PC-9 (cell line): Measurements from ENCODE around the gene CCDC137. TPM values are rescaled to one million over a fixed set of nuclear protein-coding genes. Genes with fewer than 3 reads are reported as not detected.

Experiments
- BruUV-seq: library from RNA; stranded (reverse); fragments of 400-500 nt; replicated peaks from 2 replicates; lab custom pipeline; 2021; lab: Mats Ljungman, UMichigan
- CTCF ChIA-PET: fragments of 300-600 bp; sonication (Branson Sonifier 250); formaldehyde crosslinking; loops from one replicate; lab custom pipeline; 2022; ENCODE audit warnings: antibody characterized with exemption; lab: Charles Lee
- POLR2A ChIA-PET: fragments of 300-600 bp; sonication (Branson Sonifier 250); formaldehyde crosslinking; loops from one replicate; lab custom pipeline; 2022; ENCODE audit warnings: antibody characterized with exemption; ENCODE audit not compliant: unreplicated experiment; lab: Charles Lee
- DNase-seq, 2 experiments: peaks; one replicate each; pipeline versions ENCODE4 v3.0.0 to v3.0.0-alpha.2; 2015 to 2022; ENCODE audit warnings: mixed read lengths in 1 of 2
- H2AFZ ChIP-seq: fragments of 200-600 bp; sonication (generic); 2 replicates; pipeline ENCODE4 v1.8.1; 2017; ENCODE audit warnings: antibody characterized with exemption
- H3F3A ChIP-seq: fragments of 200-600 bp; sonication (generic); 2 replicates; pipeline ENCODE4 v1.8.1; 2017; ENCODE audit warnings: antibody characterized with exemption, mild to moderate bottlenecking, low read depth; ENCODE audit not compliant: insufficient read depth
- H3K27ac ChIP-seq: fragments of 200-600 bp; sonication (generic); 2 replicates; pipeline ENCODE4 v1.6.1; 2016; ENCODE audit warnings: mixed run types
- H3K27me3 ChIP-seq: fragments of 200-600 bp; sonication (generic); 2 replicates; pipeline ENCODE4 v1.6.1; 2016; ENCODE audit warnings: low read depth, mixed run types; ENCODE audit not compliant: insufficient read depth
- H3K36me3 ChIP-seq: fragments of 200-600 bp; sonication (generic); 2 replicates; pipeline ENCODE4 v1.6.1; 2016; ENCODE audit warnings: low read depth, mixed run types
- H3K4me1 ChIP-seq: fragments of 200-600 bp; sonication (generic); replicated peaks from 2 replicates; pipeline ENCODE4 v1.6.1; 2016; ENCODE audit warnings: mixed run types; ENCODE audit not compliant: insufficient read depth
- H3K4me2 ChIP-seq: fragments of 200-600 bp; sonication (generic); 2 replicates; pipeline ENCODE4 v1.6.1; 2017; ENCODE audit warnings: mixed run types
- H3K4me3 ChIP-seq: fragments of 200-600 bp; sonication (generic); 2 replicates; pipeline ENCODE4 v1.6.1; 2016; ENCODE audit warnings: mixed run types
- H3K79me2 ChIP-seq: fragments of 200-600 bp; sonication (generic); 2 replicates; pipeline ENCODE4 v1.6.1; 2017; ENCODE audit warnings: low read depth, mixed run types
- H3K9me2 ChIP-seq: fragments of 200-600 bp; sonication (generic); 2 replicates; pipeline ENCODE4 v1.8.1; 2017; ENCODE audit warnings: mild to moderate bottlenecking; ENCODE audit not compliant: insufficient read depth
- H3K9me3 ChIP-seq: fragments of 200-600 bp; sonication (generic); 2 replicates; pipeline ENCODE4 v1.8.1; 2016; ENCODE audit warnings: low read depth; ENCODE audit not compliant: insufficient read depth
- H4K20me1 ChIP-seq: fragments of 200-600 bp; sonication (generic); 2 replicates; pipeline ENCODE4 v1.8.1; 2017; ENCODE audit not compliant: insufficient read depth
- CTCF ChIP-seq: fragments of 200-600 bp; sonication (generic); conservative IDR thresholded peaks from 2 replicates; pipeline ENCODE4 v1.6.1; 2017; ENCODE audit warnings: mixed run types, antibody characterized with exemption, mild to moderate bottlenecking, moderate library complexity
- EZH2 ChIP-seq: fragments of 200-600 bp; sonication (generic); IDR thresholded peaks from 2 replicates; pipeline ENCODE4 v1.8.0; 2017; ENCODE audit warnings: antibody characterized with exemption, low read depth
- intact Hi-C: fragments of 100-400 bp; cut with micrococcal nuclease; formaldehyde crosslinking; loops from one replicate; pipeline ENCODE4 v1.10.0; 2022; ENCODE audit not compliant: unreplicated experiment
- total RNA-seq: library from RNA; stranded (reverse); gene quantifications from 2 replicates; pipeline ENCODE4 v1.2.3, GENCODE V29; 2021

Gene CCDC137
- total RNA-seq, 1 experiment from 2014 or later = 29.3 TPM

- no peak overlapping the region for H2AFZ ChIP-seq
- BruUV-seq = no TSS peak
- peaks cover under 1% of the 10 kb centered on the region for H4K20me1 ChIP-seq
- H3K79me2 ChIP-seq = peaks cover 32% of the 10 kb centered on the region
- CTCF ChIA-PET = no interaction called here
- no peaks in the 10 kb centered on the region for H3K36me3 ChIP-seq
- intact Hi-C loops = loop anchor here (5.0 kb wide), 2 partner anchors 43 to 342 kb away; partner anchors contain the start of genes CENPX, LRRC45, NPLOC4 and TSPAN10
- no peak overlapping the region for H3K4me2 ChIP-seq
- POLR2A ChIA-PET = no interaction called here
- no peak overlapping the region for H3K27ac ChIP-seq
- H3F3A ChIP-seq = peaks cover 10% of the 10 kb centered on the region; the same call in 1 of the 2 replicates
- H3K27me3 ChIP-seq = no peaks in the 10 kb centered on the region
- no peak for DNase-seq
- no peaks in the 10 kb centered on the region for H3K9me2 ChIP-seq
- TF ChIP-seq CTCF (no peak), EZH2 (no peak)
- peaks cover under 1% of the 10 kb centered on the region; the same call in 1 of the 2 replicates for H3K4me1 ChIP-seq
- H3K4me3 ChIP-seq = no peak overlapping the region
- H3K9me3 ChIP-seq = no peaks in the 10 kb centered on the region
Observed at GRCh38 chr17:81680150-81680549, 13.6 kb downstream of the CCDC137 start.

- TF ChIP-seq EZH2 (no peak), CTCF (no peak)
- no peak overlapping the region for H3K4me2 ChIP-seq
- peaks cover 5% of the 10 kb centered on the region for H3K4me1 ChIP-seq
- DNase-seq = no peak
- CTCF ChIA-PET = no interaction called here
- no peak overlapping the region for H3K4me3 ChIP-seq
- no peak overlapping the region for H3K27ac ChIP-seq
- intact Hi-C loops = loop anchor here (5.0 kb wide), 2 partner anchors 44 to 341 kb away; partner anchors contain the start of genes CENPX, LRRC45, NPLOC4 and TSPAN10
- H3F3A ChIP-seq = peaks cover 11% of the 10 kb centered on the region; the same call in 1 of the 2 replicates
- POLR2A ChIA-PET = interaction anchor here (0.5 kb wide), 1 partner anchor 44 kb away, joined by 7 read pairs; no protein-coding TSS in a partner anchor
- H3K79me2 ChIP-seq = peaks cover 47% of the 10 kb centered on the region
- H3K36me3 ChIP-seq = no peaks in the 10 kb centered on the region
- peaks cover 13% of the 10 kb centered on the region for H4K20me1 ChIP-seq
- no peaks in the 10 kb centered on the region for H3K9me3 ChIP-seq
- no peaks in the 10 kb centered on the region for H3K27me3 ChIP-seq
- H3K9me2 ChIP-seq = no peaks in the 10 kb centered on the region
- no peak overlapping the region for H2AFZ ChIP-seq
- BruUV-seq = no TSS peak
Observed at GRCh38 chr17:81681672-81682071, 15.1 kb downstream of the CCDC137 start.

- Histone ChIP-seq H2AFZ (no peak overlapping the region), H3F3A (peaks cover 11% of the 10 kb centered on the region; the same call in 1 of the 2 replicates), H4K20me1 (peaks cover 13% of the 10 kb centered on the region), H3K79me2 (peaks cover 55% of the 10 kb centered on the region), H3K4me3 (peak overlapping the region; percentile 93), H3K4me2 (peak overlapping the region; percentile 84), H3K9me2 (no peaks in the 10 kb centered on the region), H3K4me1 (peaks cover 5% of the 10 kb centered on the region), H3K27me3 (no peaks in the 10 kb centered on the region), H3K9me3 (no peaks in the 10 kb centered on the region), H3K27ac (no peak overlapping the region), H3K36me3 (no peaks in the 10 kb centered on the region)
- no peak for DNase-seq
- ChIA-PET CTCF (interaction anchor here (0.6 kb wide), 1 partner anchor 85 kb away, joined by 13 read pairs; no protein-coding TSS in a partner anchor), POLR2A (interaction anchor here (0.7 kb wide), 2 partner anchors 16 to 116 kb away, joined by 3 read pairs; no protein-coding TSS in a partner anchor)
- BruUV-seq = no TSS peak
- intact Hi-C loops = loop anchor here (5.0 kb wide), 2 partner anchors 45 to 340 kb away; partner anchors contain the start of genes CENPX, LRRC45, NPLOC4 and TSPAN10
- no peak for TF ChIP-seq EZH2
- no peak for TF ChIP-seq CTCF
Observed at GRCh38 chr17:81682565-81683207, 16.1 kb downstream of the CCDC137 start.
